Measurements from ENCODE around the gene RCVRN.
"Not testable (repeated sequence)": the region's sequence is repeated elsewhere in the genome, so short reads cannot be mapped to it uniquely, and the experiment has no call there.

RCVRN gene

DNA sequence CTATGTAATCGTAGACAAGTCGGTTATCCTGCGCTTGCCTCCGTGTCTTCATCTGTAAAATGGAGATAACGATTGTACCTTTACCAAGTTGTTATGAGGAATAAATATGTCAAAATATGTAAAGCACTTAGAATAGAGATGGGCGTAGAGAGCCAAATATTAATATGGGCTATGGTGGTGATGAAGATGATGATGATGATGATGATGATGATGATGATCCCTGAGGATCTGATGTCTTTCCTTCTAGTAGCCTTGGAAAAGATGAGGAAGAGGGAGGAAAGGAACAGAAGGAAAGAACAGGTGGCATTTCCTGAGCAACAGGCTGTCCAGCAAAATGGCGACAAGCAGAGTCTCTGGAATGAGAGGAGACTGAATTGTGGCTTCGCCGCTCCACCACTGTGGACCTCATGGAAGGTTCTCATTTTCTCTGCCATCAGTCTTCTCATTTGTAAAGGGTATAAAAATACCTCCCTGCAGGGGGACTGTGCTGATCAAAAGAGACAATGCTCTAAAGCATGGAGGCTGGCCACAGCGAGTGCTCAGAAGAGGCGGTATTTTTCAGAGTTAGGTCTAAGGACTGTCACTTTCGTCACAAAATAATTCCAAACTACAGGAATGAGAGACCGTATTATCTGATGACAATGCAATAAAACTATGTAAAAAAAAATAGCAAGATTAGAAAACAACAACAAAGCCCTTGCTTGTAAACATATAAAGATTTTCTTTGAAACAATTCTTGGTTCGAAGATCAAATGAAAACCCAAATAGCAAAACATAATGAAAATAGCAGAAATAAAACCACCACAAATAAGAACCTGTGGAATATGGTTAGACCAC is 17.2 kb upstream of the RCVRN start:
- DNase-seq (ENCODE audit: low spot score) = no peak

GRCh38 chr17:9921216-9921615 is 16.1 kb upstream of the RCVRN start:
- not testable (repeated sequence) for DNase-seq (ENCODE audit: low spot score)

DNA sequence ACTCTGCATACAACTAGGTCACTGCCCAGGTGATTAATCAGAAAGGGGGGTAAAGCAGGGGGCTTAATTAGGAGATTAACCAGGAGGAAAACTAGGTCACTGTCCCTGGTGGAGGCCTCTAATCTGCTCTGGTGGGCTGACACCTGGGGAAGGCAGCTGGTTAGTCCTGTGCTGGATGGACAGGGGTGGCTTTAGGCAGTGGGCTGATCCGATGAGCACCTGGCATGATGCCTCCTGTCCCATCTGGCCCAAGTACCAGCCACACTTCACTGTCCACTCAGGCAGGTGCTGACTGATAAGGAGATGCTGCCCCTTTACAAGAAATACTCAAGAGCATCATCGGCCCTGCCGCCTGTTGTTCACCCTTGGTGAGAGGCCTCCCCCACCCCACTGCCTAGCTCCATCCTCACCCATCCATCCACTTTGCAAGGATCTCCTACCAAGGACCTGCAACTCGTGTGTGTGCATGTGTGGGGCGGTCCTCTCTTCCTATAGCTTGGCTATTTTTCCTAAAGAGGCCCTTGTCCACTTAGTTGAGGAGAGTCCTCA is 13.8 kb upstream of the RCVRN start:
- no peak for DNase-seq (ENCODE audit: low spot score)

- no peak for DNase-seq (ENCODE audit: low spot score)
These were observed 13.3 kb upstream of the RCVRN start for GRCh38 chr17:9918352-9918751.

- no peak for DNase-seq (ENCODE audit: low spot score)
These were observed 12.7 kb upstream of the RCVRN start for GRCh38 chr17:9917801-9918200.

DNA sequence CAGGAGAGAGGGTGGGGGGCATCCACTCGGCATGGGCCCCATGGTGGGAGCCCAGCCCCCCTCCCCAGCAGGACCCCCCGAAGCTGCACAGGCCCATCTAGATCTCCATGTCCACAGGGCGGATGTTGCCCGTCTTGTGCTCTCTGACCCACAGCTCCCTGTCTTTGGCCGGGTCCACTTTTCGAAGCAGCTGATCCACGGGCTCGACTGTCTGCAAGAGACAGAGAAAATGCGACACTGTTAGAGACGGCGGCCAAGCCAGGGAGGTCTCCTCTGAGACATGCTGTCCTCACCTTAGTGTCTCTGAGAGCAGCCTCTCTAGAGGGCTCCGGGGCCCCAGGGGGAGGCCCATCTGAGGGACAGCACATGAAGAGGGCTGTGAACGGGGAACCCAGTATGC is 12.1 kb upstream of the RCVRN start:
- DNase-seq (ENCODE audit: low spot score) = no peak

DNA sequence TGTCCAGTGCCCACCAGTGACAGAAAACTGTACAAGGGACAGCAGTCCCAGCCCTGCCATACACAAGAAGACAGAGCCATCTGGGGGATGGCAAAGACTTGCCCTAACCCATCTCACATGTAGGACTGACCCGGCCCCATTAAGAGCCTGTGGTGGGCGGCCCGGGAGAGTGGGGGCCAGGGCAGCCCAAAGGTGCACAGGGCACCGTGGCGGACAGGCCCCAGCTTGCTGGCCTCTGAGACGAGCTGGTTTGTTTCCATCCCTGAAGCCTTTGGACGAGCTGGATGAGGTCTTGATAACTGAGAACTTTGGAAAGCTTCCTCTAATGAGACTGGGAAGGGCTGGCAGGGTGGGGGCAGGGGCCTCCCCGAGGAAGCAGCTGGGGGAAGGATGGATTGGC is 11.0 kb upstream of the RCVRN start:
- DNase-seq (ENCODE audit: low spot score) = no peak

DNA sequence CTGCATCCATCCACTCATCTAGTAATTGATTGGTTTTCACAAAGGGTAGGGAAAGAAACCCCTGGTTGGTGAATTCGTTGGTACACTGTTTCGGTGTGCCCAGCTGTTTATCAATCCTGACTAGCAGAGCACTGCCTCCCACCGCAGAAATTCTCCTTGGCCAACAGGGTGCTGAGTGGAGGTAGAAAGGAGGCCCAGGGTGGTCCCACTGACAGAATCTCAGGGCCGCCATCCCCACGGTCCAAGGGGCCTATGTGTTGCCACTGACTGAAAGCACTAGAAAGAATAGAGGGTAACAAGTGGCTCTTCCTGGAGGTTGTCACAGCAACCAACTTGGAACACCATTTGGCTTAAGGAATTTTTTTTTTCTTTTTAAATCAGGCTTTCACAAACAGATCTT is 8.4 kb upstream of the RCVRN start:
- DNase-seq (ENCODE audit: low spot score) = no peak

DNA sequence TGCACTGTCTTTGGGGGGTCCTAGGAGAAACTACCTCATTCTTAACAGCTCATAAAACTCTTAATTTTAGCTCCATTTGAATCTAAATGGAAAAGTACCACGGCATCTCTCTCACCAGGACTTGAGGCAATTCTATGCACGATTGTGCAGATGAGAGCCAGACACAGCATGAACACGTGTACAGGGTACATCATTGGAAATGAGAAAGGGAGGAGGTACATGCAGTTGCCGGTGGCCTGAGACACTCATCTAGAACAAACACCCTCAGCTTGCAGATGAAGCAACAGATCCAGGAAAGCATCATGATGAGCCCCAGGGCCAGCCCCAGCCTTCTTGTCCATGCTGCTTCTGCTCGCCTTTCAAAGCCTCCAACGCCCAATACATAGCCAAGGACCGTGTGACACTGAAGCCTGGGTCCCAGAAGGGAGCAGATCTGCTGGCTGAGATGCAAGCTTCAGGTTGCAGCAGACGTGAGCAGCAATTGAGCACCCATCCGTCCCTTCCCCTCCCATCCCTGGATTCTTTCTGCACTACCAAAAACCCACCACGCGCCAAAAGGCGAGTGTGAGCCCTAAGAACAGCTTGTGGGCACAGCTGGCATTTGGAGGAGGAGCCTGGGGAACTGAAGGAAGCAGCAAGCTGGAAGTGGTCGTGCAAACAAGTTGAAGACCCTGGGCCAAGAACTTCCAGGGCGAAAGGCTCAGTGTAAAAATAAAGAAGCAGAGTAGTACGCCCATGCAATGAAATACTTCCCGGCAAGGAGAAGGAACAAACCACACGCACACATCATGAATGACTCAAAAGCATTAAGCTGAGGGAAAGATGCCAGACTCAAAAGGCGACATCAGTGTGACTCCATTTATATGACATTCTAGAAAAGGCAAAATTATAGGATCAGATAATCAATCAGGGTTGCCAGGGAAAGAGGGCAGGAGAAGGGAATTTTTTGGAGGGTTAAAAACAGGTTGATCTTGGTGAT is 7.3 kb upstream of the RCVRN start:
- DNase-seq (ENCODE audit: low spot score) = no peak

DNA sequence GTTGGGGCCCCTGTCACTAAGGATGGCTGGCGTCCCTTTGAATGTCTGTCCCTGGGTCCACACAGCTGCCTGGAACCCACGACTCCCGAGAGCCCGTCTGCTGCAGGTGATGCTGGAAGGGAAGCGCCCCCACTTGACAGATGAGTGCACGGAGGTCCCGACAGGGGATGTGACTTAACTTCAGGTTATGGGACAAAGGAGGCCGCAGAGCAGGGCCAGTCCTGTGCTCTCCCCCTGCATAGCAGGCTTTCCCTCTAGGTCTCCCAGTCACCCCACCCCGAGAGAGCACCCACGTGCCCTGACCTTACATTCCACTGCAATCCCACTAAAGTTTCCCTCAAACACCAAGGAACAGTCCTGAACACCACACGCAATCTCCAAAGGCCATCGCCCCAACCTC is 6.0 kb upstream of the RCVRN start:
- no peak for DNase-seq (ENCODE audit: low spot score)

DNA sequence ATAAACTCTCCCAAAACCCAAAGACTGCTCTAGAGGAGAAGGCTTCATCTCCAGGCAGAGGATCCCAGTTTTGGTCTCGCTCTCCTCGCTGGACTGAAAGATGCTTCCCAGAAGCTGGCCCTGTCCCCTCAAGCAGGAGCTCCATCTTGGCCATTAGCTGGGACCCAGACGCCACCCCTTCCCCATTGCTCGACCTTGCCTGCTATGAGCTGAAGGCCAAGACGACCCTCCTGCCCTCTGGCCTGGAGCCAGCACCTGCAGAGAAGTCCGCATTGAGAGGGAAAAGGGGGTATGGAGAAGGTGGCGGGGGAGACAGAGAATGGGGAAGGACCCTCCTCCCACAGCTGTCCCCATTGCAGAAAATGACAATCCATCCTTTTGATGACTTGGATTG is 3.6 kb upstream of the RCVRN start:
- DNase-seq (ENCODE audit: low spot score) = no peak

- DNase-seq (ENCODE audit: low spot score) = no peak
These were observed 3.0 kb upstream of the RCVRN start for GRCh38 chr17:9907883-9908648.

- DNase-seq (ENCODE audit: low spot score) = no peak
These were observed 2.1 kb upstream of the RCVRN start for GRCh38 chr17:9907131-9907530.

GRCh38 chr17:9906616-9907015 is 1.5 kb upstream of the RCVRN start:
- no peak for DNase-seq (ENCODE audit: low spot score)

DNA sequence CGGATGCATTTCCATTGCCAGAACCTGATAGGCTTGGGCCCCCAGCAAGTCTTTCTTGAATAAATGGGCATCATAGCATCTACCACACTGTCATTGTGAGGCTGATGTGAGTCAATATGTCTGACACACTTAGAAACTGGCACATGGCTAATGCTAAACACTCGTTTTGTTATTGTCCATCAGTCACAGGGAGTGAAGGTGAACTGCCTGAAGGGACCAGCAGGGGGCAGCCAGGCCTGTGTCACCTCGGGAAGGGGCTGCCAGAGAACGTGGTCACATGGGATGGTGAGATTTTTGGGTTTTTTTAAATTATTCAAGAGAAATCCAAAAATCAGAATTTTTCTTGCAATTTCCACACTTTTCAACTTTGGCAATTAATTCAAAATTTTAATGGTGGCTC is 831 bp upstream of the RCVRN start:
- no peak for DNase-seq (ENCODE audit: low spot score)

GRCh38 chr17:9904277-9905077 is 594 bp downstream of the RCVRN start:
- DNase-seq (ENCODE audit: low spot score) = no peak

DNA sequence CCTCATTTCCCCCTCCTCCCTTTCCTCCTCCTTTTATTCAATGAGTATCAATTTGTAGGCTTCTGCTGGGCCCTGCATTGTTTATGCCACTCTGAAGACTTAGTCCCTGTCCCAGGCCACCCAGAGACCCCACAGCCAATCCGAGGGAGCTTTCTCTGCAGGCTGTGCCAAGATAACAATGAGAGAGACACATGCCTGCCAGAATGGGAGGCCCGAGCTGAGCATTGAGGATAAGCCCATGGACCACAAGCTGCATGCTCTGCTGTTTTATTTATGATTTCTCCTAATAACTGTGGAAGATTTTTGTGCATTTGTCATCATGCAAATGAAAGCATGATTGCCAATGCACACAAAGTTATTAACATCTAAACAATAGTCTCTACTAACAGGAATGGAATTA is 3.0 kb downstream of the RCVRN start:
- no peak for DNase-seq (ENCODE audit: low spot score)

DNA sequence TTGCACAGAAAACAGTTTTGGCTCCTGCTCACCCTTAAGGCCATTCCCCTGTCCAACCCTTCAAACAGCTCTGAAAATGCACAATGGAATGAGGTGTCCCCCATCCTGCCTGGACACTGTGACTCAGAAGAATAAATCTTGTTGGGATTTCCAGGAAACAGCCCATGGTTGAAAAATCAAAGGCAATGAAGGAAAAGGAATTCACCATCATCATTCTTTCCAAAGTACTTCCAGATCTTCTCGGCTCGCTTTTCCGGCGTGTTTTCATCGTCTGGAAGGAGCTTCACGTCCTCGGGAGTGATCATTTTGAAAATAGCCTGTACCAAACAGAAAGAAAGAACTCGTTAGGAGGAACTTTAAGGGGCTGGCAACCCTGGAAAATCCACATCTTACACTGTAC is 4.3 kb downstream of the RCVRN start:
- DNase-seq (ENCODE audit: low spot score) = no peak

- no peak for DNase-seq (ENCODE audit: low spot score)
These were observed 5.0 kb downstream of the RCVRN start for GRCh38 chr17:9900044-9900594.

DNA sequence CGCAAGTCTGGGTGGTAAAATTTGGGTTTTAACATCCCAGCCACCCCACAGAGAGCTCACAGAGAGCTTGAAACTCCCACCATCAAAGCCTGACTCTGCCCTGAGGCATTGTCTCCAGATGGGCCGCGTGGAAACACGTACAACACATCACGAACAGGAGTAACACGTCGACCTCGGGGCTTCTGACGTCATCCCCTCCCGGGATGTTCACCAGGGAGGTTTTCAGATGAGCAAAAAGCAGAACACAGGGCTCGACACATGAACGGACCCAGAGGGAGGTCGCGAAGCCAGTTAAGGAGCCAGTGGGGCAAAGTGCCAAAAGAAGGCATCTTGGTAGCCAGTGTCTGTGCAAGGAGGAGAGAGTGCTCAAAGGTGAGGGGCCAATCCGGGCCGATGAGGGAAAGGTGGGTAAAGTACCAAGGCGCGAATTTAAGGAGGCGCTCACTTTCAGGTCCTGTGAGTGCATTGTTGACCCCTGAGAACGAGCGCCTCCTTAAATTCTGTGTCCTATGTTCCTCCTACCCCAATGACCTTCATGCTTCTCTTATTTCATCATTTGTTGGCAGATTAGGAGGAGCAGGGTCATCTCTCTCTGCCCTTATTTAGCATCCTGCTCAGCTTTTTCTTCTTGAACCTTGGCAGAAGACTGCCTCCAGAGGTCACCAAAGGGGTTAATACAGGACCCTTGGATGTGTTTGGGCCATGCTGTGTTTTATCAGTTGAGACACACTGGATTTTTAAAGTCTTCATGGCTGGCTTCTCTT is 5.6 kb downstream of the RCVRN start:
- no peak for DNase-seq (ENCODE audit: low spot score)
